Superior temporal gyrus (tissue), 1 donor: Measurements from ENCODE around the gene PLEKHG4B.
"Not testable (repeated sequence)": the region's sequence is repeated elsewhere in the genome, so short reads cannot be mapped to it uniquely, and the experiment has no call there.

Experiments used
- DNase-seq: peaks from one replicate; pipeline ENCODE4 v3.0.0-alpha.2; 2016; ENCODE audit errors: extremely low spot score

PLEKHG4B gene, protein sequence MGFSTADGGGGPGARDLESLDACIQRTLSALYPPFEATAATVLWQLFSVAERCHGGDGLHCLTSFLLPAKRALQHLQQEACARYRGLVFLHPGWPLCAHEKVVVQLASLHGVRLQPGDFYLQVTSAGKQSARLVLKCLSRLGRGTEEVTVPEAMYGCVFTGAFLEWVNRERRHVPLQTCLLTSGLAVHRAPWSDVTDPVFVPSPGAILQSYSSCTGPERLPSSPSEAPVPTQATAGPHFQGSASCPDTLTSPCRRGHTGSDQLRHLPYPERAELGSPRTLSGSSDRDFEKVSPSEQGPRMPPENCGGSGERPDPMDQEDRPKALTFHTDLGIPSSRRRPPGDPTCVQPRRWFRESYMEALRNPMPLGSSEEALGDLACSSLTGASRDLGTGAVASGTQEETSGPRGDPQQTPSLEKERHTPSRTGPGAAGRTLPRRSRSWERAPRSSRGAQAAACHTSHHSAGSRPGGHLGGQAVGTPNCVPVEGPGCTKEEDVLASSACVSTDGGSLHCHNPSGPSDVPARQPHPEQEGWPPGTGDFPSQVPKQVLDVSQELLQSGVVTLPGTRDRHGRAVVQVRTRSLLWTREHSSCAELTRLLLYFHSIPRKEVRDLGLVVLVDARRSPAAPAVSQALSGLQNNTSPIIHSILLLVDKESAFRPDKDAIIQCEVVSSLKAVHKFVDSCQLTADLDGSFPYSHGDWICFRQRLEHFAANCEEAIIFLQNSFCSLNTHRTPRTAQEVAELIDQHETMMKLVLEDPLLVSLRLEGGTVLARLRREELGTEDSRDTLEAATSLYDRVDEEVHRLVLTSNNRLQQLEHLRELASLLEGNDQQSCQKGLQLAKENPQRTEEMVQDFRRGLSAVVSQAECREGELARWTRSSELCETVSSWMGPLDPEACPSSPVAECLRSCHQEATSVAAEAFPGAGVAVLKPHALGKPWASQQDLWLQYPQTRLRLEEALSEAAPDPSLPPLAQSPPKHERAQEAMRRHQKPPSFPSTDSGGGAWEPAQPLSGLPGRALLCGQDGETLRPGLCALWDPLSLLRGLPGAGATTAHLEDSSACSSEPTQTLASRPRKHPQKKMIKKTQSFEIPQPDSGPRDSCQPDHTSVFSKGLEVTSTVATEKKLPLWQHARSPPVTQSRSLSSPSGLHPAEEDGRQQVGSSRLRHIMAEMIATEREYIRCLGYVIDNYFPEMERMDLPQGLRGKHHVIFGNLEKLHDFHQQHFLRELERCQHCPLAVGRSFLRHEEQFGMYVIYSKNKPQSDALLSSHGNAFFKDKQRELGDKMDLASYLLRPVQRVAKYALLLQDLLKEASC (N-terminal part only)

DNA sequence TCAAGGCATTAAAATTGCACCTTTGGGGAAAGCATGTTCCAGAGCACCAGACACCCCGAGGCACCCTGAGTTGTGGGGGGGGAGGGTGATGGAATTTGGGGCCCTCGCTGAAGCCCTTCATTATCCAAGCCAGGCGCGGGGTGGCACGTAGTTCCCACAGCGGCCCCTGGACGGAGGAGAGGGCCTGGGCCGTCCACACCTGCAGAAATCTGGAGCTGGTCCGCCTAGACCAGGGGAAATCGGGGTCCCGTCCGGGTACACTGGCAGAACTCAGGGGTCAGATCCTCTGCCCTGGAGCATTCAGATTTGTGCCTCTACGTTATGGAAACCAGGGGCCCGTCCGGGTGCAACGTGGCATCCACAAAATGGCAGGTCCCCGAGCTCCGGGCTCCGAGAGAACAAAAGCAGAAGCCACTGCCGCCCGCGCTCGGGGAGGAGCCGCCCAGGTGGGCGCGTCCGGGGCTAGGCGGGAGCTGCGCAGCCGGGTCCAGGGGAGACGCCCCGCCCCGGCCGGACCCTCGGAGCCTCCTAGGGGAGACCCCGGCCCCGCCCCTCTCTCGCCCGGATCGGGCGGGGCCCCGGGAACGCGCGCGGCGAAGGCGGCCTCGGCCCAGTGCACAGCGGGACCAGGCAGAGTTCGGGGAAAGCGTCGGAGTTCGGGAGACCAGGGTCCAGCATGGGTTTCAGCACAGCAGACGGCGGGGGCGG lies at the start of gene PLEKHG4B:
Gene PLEKHG4B (plus strand): TSS at position 613 of the 708 bp plus-strand sequence. CDS start 64 bp downstream, at position 677.
- no peak for DNase-seq

DNA sequence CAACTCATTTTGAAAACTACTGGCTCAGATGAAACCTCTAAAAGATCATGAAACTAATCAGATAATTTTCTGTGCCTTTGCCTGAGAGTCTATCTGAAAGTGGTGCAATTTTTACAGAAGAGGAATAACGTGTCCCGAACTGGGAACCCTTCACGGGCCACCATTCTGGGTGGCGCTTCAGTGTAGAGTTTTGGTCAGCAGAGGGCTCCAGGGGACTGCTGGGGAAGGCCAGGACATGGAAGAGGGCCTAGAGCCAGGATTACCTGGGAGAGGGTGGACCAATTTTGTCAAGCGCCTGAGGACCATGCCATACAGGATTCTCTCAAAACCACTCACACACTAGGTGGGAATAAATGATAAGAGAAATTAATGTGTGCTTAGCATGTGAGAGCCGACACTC lies 49.7 kb upstream of the PLEKHG4B start:
- no peak for DNase-seq

GRCh38 chr5:48192-48591 lies 43.8 kb upstream of the PLEKHG4B start:
- DNase-seq: no peak

- DNase-seq: not testable (repeated sequence)
Observed at GRCh38 chr5:49530-49929, 42.4 kb upstream of the PLEKHG4B start.

- no peak for DNase-seq
Observed at GRCh38 chr5:49953-50544, 41.9 kb upstream of the PLEKHG4B start.

GRCh38 chr5:50724-51499 lies 41.1 kb upstream of the PLEKHG4B start:
- no peak for DNase-seq

GRCh38 chr5:51500-51823 lies 40.5 kb upstream of the PLEKHG4B start:
- DNase-seq: no peak

GRCh38 chr5:53381-54174 lies 38.4 kb upstream of the PLEKHG4B start:
- no peak for DNase-seq

DNA sequence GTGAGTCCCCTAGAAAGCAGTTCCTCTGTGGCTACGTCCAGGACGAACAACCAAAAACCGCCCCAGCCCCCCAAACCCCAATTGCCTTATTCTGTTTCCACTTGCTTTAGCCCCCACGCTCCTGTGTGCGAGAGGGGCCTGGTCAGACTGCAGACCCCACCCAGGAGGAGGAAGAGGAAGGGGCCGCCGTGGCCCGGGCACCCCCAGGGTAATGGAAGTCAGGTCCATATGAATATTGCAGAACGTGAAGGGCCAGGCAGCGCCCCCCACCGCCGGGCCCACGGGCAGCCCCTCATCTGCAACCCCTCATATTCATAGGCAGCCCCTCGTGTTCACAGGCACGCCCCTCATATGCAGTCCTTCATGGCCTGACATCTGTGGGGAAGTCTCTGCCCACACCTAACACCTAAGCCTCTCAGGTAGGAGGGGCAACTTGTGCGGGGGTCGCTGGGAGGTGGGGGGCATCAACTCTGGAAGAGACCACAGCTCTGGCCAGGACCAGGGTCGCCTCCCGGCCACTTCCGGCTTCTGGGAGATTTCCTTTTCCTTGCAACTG lies 37.7 kb upstream of the PLEKHG4B start:
- DNase-seq: no peak

DNA sequence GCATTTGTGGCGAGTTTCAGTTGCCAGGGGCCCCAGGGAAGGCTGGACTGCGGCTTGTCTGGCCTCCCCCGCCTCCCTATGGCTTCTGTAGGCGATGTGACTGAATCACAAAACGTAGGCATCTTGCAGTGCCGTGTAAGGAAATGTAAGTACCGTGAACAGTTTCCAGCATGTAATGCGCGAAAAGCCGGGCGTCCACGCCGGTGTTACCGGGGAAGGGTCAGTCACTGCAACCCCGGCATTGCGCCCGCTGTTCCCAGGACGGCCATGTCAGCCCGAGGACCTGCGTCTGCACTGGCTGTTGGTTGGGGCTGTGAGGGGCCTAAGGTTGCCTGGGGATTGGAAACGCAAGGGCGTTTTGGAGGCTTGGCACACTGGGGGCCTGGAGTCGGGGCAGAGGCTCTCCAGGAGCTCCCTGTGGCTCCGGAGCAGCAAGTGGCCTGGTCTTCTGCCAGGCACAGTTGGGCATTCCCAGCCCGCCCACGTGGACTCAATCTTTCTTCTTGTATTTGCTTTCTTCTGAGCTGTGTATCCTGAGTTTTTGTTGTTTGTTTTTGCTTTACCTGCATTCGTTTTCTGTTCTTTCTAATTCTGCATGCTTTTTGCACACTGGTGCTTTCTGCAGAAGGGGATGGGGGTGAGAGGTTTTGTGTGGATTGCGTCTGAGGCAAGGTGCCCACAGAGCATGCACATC lies 36.9 kb upstream of the PLEKHG4B start:
- no peak for DNase-seq

DNA sequence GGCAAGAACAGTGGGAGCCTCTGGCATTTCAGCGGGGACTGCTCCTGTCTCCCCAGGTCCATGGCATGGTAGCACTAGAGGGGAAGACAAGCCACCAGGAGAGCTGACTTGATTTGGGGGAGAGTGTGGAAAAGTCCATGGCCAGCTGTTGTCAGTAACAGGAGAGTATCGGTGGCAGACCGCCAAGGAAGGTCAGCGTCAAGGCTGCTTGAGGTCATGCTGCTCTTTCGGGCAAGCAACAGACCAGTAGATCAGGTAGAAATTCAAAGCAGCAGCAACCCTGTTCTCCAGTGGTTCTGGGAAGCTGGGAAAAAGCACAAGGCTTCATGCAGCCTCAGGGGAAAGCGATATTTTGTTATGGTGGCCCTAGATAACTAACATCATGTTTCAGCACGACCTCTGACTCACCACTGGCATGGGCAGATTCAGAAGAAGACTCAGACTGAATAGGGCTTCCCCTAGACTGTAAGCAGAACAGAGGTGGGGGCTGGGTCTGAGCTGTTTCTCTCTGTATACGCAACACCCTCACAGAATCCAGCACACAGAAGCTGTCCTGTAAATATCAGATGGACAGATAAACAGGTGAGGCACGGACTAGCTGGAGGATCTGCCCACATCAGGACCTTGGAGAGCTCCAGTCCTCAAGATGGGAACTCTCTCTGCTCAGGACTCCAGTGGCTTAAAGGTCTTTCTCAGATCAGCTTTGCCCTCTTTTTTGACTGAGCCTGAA lies 35.2 kb upstream of the PLEKHG4B start:
- no peak for DNase-seq

DNA sequence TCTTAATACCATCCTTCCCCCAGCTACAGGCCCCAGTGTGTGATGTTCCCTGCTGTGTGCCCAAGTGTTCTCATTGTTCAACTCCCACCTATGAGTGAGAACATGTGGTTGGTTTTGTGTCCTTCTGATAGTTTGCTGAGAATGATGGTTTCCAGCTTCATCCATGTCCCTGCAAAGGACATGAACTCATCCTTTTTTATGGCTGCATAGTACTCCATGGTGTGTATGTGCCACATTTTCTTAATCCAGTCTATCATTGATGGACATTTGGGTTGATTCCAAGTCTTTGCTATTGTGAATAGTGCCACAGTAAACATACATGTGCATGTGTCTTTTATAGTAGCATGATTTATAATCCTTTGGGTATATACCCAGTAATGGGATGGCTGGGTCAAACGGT lies 31.7 kb upstream of the PLEKHG4B start:
- DNase-seq: not testable (repeated sequence)

- DNase-seq: no peak
Observed at GRCh38 chr5:70440-70839, 21.5 kb upstream of the PLEKHG4B start.

DNA sequence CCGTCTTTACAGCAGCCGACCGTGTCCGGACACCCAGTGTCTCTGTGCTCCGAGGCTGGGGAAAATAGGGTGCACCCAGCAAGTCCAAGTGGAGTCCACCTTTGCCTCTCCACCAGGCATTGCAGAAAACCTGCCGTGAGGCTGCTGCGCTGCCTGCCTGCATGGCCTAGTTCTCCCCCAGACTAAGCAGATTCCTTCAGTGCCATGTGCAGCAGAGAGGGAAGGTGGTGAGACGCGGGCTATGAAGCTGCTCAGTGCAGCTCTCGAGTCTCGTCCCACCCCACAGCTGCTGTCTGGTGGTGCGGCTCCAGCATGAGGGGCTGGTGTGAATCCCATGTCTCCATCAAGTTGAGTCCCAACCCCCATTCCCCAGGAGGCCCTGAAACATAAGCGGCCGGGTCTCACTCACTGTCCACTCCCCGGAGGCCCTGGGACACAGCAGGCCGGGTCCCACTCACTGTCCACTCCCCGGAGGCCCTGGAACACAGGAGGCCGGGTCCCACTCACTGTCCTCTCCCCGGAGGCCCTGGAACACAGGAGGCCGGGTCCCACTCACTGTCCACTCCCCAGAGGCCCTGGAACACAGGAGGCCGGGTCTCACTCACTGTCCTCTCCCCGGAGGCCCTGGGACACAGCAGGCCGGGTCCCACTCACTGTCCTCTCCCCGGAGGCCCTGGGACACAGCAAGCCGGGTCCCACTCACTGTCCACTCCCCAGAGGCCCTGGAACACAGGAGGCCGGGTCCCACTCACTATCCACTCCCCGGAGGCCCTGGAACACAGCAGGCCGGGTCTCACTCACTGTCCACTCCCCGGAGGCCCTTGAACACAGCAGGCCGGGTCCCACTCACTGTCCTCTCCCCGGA lies 19.4 kb upstream of the PLEKHG4B start:
- not testable (repeated sequence) for DNase-seq

DNA sequence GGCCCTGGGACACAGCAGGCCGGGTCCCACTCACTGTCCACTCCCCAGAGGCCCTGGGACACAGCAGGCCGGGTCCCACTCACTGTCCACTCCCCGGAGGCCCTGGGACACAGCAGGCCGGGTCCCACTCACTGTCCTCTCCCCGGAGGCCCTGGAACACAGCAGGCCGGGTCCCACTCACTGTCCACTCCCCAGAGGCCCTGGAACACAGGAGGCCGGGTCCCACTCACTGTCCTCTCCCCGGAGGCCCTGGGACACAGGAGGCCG lies 18.9 kb upstream of the PLEKHG4B start:
- not testable (repeated sequence) for DNase-seq

GRCh38 chr5:73768-74502 lies 18.0 kb upstream of the PLEKHG4B start:
- no peak for DNase-seq
